ENCODE data around the gene FERMT3.

DNA sequence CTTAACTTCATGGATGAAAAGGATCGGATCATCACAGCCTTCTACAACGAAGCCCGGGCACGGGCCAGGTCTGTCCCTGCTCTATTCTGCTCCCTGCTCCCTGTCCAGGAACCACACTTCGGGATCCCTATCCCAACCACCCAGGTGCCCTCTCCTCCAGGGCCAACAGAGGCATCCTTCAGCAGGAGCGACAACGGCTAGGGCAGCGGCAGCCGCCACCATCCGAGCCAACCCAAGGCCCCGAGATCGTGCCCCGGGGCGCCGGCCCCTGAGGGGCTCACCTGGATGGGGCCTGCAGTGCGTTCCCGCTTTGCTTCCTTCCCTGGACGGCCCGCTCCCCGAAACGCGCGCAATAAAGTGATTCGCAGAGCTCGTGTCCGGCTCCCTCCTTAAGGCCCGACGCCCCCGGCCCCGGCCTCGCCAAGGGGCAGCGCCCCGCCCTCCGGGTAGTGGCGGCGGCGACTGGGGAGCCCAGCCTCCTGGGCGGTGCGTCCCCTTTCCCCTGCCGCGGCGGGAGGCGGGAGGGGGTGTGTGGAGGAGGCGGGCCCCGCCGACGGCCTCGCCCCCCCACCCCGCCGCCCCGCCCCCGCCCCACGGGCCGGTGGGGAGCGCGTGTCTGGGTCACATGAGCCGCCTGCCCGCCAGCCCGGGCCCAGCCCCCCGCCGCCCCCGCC is 27.5 kb downstream of the FERMT3 start, which contains the start of gene VEGFB:
- TF ChIP-seq, protein P1, sequence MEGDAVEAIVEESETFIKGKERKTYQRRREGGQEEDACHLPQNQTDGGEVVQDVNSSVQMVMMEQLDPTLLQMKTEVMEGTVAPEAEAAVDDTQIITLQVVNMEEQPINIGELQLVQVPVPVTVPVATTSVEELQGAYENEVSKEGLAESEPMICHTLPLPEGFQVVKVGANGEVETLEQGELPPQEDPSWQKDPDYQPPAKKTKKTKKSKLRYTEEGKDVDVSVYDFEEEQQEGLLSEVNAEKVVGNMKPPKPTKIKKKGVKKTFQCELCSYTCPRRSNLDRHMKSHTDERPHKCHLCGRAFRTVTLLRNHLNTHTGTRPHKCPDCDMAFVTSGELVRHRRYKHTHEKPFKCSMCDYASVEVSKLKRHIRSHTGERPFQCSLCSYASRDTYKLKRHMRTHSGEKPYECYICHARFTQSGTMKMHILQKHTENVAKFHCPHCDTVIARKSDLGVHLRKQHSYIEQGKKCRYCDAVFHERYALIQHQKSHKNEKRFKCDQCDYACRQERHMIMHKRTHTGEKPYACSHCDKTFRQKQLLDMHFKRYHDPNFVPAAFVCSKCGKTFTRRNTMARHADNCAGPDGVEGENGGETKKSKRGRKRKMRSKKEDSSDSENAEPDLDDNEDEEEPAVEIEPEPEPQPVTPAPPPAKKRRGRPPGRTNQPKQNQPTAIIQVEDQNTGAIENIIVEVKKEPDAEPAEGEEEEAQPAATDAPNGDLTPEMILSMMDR (IDR thresholded peaks at IDR 0.05) = peak in 2 of 6 experiments; percentile 6 to 8
- TF ChIP-seq POLR2AphosphoS5 (IDR thresholded peaks at IDR 0.05) = peak in 1 of 2 donors; percentile 64
